Stimulated activated CD4-positive, alpha-beta T cell treated with anti-CD3 and anti-CD28 coated beads, TNF-alpha, amount 100 ng/mL, for 4 hours (primary cell): ENCODE results near the gene GSTM4.
"Not testable (repeated sequence)": the region's sequence is repeated elsewhere in the genome, so short reads cannot be mapped to it uniquely, and the experiment has no call there.

ENCODE experiments used
- DNase-seq, 3 experiments: peaks; one replicate each; pipeline ENCODE4 v3.0.0-alpha.2; 2020; ENCODE audit warnings: low read depth in 3 of 3

The GSTM4 gene

DNA sequence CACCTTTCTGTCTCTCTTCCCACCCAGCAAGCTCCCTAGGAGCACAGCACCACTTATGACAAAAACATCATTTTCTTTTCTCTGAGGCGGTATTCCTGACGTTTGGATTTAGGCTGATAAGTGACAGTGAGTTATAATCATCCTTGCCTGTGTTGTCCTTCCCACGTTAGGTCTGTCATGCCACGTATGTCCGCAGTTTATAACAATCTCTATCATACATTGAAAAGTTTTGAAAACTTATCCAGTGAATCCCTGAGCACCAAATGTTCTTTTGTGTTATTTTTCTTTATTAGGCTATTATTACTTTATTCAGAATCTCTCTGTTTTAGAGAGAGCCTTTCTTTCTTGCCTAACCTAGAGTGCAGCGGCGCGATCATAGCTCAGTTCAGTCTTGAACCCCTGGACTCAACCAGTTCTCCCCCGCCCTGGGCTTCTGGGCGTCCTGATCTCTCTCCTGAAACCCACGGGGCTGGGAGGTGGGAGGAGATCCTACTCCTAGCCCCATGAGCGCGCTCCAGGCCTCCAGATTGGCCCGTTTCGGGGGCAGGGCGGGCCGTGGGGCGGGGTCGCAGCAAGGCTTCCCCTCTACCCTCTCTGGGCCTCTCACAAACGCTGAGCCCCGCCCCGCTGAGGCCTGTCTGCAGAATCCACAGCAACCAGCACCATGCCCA, 11.7 kb downstream of the GSTM4 start, which contains the start of gene GSTM2:
Gene GSTM2 (plus strand): TSS at position 606 of the 671 bp plus-strand sequence. CDS start 59 bp downstream, at position 665.
- peak; percentile 60 to 66 (median 63) for DNase-seq

- DNase-seq, result no peak
Observed at GRCh38 chr1:109668123-109668775, 12.3 kb downstream of the GSTM4 start.

GRCh38 chr1:109669246-109669948, 13.5 kb downstream of the GSTM4 start:
- no peak for DNase-seq

DNA sequence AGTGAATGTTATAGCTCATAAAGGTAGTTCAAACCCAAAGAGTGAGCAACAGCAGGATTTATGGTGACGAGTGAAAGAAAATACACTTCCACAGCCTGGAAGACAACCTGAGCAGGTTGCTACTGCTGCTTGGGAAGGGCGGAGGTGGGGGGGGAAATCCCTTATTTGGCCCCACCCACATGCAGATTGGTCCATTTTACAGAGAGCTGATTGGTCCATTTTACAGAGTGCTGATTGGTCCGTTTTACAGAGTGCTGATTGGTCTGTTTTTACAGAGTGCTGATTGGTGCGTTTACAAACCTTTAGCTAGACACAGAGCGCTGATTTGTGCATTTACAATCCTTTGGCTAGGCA, 14.0 kb downstream of the GSTM4 start:
- DNase-seq, result not testable (repeated sequence)

GRCh38 chr1:109671067-109671466, 15.2 kb downstream of the GSTM4 start:
- no peak for DNase-seq

- DNase-seq, result not testable (repeated sequence)
Observed at GRCh38 chr1:109673861-109674260, 18.0 kb downstream of the GSTM4 start.

DNA sequence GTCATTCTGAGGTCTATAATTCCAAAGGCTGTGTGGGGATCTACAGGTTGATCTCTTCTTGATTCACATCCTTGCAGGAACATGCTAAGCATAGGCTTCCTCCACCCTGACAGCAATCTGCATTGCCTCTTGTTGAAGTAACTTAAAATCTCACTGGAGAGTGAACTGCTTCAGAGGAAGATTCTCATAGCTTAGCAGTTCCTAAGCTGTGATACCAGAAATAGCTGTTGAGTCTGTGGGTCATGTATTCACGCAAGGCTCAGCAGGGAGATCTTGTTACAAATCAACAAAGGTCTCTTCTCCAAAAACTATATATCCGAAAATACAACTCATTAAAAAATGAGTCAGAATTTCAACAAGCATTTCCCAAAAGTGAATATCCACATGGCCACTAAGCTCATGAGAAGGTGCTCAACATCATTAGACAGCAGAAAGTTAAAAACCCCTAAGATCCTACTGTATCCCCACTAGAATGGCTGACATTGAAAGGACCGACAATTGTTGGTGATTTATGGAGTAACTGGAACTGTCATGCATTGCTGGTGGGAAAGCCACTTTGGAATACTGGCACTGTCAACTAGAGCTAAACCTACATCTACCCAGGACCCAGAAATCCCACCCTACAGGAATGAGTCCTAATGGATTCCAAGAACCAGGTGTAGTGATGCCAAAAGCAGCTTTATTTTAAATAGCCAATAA, 20.9 kb downstream of the GSTM4 start:
- DNase-seq, result not testable (repeated sequence)

DNA sequence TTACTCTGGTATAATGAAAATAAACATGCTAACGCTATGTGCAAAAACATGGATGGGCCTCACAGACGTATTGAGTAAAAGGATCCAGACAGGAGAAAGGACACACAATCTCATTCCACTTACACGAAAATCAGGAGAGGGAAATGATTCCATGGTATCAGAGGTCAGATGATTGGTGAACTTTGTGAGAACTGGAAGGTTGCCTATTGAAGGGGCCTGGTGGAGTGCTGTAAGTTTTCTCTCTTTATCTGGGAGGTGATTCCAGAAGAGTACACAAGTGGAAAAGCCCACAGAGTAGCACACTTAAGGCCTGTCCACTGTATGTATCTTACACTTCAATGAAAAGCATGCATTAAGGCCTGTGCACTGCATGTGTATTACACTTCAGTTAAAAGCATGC, 21.6 kb downstream of the GSTM4 start:
- DNase-seq, result no peak

DNA sequence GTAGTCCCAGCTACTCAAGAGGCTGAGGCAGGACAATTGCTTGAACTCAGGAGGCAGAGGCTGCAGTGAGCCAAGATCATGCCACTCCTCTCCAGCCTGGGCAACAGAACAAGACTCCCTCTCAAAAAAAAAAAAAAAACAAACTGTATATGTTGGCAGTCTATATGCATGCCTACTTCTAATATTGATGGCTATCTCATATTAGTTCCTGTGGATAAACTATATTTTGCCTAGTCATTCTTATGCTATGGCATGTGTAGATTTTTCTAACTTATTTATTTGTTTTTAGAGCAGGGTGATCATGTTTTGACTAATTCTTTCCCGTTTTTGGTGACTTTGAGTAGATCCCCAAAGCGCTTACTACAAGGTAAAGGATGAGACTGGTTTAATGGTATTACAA, 22.7 kb downstream of the GSTM4 start:
- DNase-seq, result not testable (repeated sequence)

DNA sequence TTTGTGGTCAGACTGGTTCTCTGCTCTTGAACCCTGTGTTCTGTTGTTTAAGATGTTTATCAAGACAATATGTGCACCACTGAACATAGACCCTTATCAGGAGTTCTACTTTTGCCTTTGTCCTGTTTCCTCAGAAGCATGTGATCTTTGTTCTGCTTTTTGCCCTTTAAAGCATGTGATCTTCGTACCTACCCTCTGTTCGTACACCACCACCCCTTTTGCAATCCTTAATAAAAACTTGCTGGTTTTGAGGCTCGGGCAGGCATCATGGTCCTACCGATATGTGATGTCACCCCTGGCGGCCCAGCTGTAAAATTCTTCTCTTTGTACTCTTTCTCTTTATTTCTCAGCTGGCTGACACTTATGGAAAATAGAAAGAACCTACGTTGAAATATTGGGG, 28.9 kb downstream of the GSTM4 start:
- DNase-seq, result not testable (repeated sequence)

DNA sequence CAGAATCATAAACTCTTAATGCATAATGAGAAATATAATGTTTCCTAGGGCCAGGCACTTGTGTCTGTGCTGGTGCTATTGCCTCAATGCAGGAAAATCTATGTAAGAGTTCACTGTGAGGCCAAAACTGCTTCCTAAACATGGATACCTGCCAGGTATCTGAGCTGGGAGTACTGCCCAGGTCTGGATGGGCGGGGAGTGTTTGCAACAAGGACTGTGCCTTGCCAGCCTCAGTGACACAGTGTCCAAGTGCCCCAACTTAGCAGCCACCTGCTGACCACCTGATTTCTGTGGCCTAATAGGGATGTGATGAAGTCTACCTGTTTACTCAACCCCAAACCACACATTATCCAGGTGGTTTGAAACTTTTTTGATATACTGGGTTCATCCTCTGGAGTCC, 29.5 kb downstream of the GSTM4 start:
- DNase-seq, result not testable (repeated sequence)

- DNase-seq, result not testable (repeated sequence)
Observed at GRCh38 chr1:109685890-109686289, 30.0 kb downstream of the GSTM4 start.

GRCh38 chr1:109687109-109687508, 31.2 kb downstream of the GSTM4 start:
- not testable (repeated sequence) for DNase-seq

- peak in 1 of 3 experiments; percentile 56 for DNase-seq
Observed at GRCh38 chr1:109687641-109688499, 32.0 kb downstream of the GSTM4 start, which contains the start of gene GSTM1. TSS of gene GSTM1 (plus strand) at chr1:109687817. CDS start at chr1:109687874, 57 bp downstream.

DNA sequence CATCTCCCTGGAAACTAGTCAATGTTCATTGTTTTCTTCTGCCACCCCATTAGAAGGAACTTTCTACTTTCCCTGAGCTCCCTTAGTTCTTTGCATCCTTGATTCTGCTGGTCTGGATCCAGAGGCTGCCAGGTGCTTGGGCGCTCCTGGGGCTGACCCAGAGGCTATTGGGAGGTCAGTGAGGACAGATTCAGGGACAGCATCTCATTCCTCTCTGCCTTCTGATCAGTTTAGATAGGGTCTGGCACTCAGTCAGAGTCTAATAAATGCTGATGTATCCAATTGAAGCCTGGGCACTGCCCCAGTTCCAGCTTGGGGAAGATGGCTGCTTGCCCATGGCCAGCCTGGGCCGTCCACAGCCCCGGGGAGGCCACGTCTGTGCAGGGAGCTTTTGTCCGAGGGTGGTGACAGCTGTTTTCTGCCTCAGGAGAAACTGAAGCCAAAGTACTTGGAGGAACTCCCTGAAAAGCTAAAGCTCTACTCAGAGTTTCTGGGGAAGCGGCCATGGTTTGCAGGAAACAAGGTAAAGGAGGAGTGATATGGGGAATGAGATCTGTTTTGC, 34.0 kb downstream of the GSTM4 start:
- no peak for DNase-seq

DNA sequence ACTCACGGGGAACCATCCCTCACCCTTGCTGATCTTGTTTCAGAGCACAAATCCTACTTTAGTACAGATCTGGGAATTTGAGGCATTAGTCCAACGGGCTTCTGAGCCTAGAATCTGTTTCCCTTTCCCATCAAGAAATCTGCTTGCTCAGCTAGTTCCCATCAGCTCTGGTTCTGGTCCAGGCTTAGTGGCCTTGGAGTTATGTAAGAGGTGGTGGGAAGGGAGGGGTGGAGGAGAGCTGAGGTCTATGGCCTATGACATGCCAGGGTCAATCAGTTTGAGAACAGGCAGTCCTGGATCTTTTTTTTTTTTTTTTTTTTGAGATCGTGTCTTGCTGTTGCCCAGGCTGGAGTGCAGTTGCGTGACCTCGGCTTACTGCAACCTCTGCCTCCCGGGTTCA, 35.9 kb downstream of the GSTM4 start:
- DNase-seq, result no peak

GRCh38 chr1:109694400-109694799, 38.5 kb downstream of the GSTM4 start:
- DNase-seq, result not testable (repeated sequence)

- DNase-seq, result not testable (repeated sequence)
Observed at GRCh38 chr1:109695138-109695537, 39.2 kb downstream of the GSTM4 start.

DNA sequence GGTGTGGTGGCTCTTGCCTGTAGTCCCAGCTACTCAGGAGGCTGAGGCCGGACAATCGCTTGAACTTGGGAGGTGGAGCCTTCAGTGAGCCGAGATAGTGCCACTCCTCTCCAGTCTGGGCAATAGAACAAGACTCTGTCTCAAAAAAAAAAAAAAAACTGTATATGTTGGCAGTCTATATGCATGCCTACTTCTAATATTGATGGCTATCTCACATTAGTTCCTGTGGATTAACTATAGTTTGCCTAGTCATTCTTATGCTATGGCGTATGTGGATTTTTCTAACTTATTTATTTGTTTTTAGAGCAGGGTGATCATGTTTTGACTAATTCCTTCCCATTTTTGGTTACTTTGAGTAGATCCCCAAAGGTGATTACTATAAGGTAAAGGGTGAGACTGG, 41.2 kb downstream of the GSTM4 start:
- DNase-seq, result no peak

DNA sequence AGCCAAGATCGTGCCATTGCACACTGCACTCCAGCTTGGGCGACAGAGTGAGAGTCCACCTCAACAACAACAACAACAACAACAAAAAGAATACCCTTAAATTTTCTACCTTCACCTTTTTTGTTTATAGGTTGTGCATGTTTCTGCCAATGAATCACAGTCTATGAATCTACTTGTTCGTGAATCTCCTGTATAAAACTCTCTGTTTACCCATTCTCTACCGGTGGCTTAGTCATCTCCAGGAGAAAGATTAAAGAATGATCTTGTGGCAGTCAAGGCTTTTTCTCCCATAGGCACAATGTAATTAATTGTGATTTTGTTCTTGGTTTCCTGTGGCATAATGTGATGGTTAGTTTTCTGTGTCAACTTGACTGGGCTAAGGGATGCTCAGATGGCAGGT, 42.0 kb downstream of the GSTM4 start:
- DNase-seq, result not testable (repeated sequence)

DNA sequence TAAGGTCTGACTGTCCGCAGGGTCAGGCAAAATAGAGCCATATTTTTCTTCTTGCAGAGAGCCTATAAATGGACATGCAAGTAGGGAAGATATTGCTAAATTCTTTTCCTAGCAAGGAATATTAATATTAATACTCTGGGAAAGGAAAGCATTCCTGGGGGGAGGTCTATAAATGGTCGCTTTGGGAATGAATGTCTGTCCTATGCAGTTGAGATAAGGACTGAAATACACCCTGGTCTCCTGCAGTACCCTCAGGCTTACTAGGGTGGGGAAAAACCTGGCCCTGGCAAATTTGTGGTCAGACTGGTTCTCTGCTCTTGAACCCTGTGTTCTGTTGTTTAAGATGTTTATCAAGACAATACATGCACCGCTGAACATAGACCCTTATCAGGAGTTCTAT, 47.0 kb downstream of the GSTM4 start:
- DNase-seq, result not testable (repeated sequence)
